Neural cell (in vitro differentiated cells): Measurements from ENCODE around the gene OR5A2. TPM values are rescaled to one million over a fixed set of nuclear protein-coding genes. Genes with fewer than 3 reads are reported as not detected.

ENCODE experiments used
- H2AFZ ChIP-seq: fragments of 200-600, 300-800 bp; sonication (generic), shearing (Covaris generic); 2 replicates; pipeline ENCODE4 v1.6.0; 2014; ENCODE audit warnings: low read depth, mild to moderate bottlenecking, antibody characterized with exemption, low read length, moderate library complexity
- H3F3A ChIP-seq: fragments of 200-600 bp; shearing (Covaris generic); 2 replicates; pipeline ENCODE4 v1.6.1; 2016; ENCODE audit warnings: mild to moderate bottlenecking, moderate library complexity, mixed read lengths, antibody characterized with exemption, low read length; ENCODE audit not compliant: insufficient read depth, poor library complexity, severe bottlenecking
- H3K27ac ChIP-seq: fragments of 200-600, 300-800 bp; sonication (generic), shearing (Covaris generic); 2 replicates; pipeline ENCODE4 v1.5.1; 2014; ENCODE audit warnings: mild to moderate bottlenecking, low read length, moderate library complexity
- H3K27me3 ChIP-seq: fragments of 300-800, 200-600 bp; sonication (generic), shearing (Covaris generic); 2 replicates; pipeline ENCODE4 v1.6.0; 2014; ENCODE audit warnings: mild to moderate bottlenecking, low read depth, low read length, moderate library complexity; ENCODE audit not compliant: insufficient read depth
- H3K36me3 ChIP-seq: fragments of 300-800, 200-600 bp; sonication (generic), shearing (Covaris generic); 2 replicates; pipeline ENCODE4 v1.5.1; 2014; ENCODE audit warnings: mild to moderate bottlenecking, antibody characterized with exemption, low read length, moderate library complexity; ENCODE audit not compliant: insufficient read depth
- H3K4me2 ChIP-seq: fragments of 300-800, 200-600 bp; sonication (generic), shearing (Covaris generic); 2 replicates; pipeline ENCODE4 v1.6.0; 2014; ENCODE audit warnings: mild to moderate bottlenecking, low read length
- H3K4me3 ChIP-seq: fragments of 300-800, 200-600 bp; sonication (generic), shearing (Covaris generic); 2 replicates; pipeline ENCODE4 v1.5.1; 2014; ENCODE audit warnings: mild to moderate bottlenecking, low read length, moderate library complexity
- H3K79me2 ChIP-seq: fragments of 200-600 bp; shearing (Covaris generic); replicated peaks from 2 replicates; pipeline ENCODE4 v1.6.0; 2014; ENCODE audit warnings: mild to moderate bottlenecking, low read length, moderate library complexity; ENCODE audit not compliant: insufficient read depth
- H3K9ac ChIP-seq: fragments of 300-800, 200-600 bp; sonication (generic), shearing (Covaris generic); 2 replicates; pipeline ENCODE4 v1.6.1; 2016; ENCODE audit warnings: mild to moderate bottlenecking, low read length, mixed read lengths
- H3K9me2 ChIP-seq: fragments of 200-600 bp; shearing (Covaris generic); 2 replicates; pipeline ENCODE4 v1.6.1; 2016; ENCODE audit warnings: mild to moderate bottlenecking, low read length, mixed read lengths; ENCODE audit not compliant: insufficient read depth
- H3K9me3 ChIP-seq: fragments of 200-600, 300-800 bp; sonication (generic), shearing (Covaris generic); 2 replicates; pipeline ENCODE4 v1.6.1; 2016; ENCODE audit warnings: mild to moderate bottlenecking, mixed run types, low read length, moderate library complexity, mixed read lengths
- H4K20me1 ChIP-seq: fragments of 200-600 bp; shearing (Covaris generic); 2 replicates; pipeline ENCODE4 v1.6.1; 2016; ENCODE audit warnings: mild to moderate bottlenecking, mixed run types; ENCODE audit not compliant: insufficient read depth
- EP300 ChIP-seq: fragments of 450-650 bp; conservative IDR thresholded peaks from 2 replicates; pipeline ENCODE4 v1.6.1; 2014; ENCODE audit warnings: antibody characterized with exemption, mild to moderate bottlenecking, moderate library complexity; ENCODE audit not compliant: poor library complexity, severe bottlenecking
- EZH2 ChIP-seq: fragments of 200-600, 300-800 bp; shearing (Covaris generic), sonication (generic); IDR thresholded peaks from 2 replicates; pipeline ENCODE4 v1.6.1; 2014; ENCODE audit warnings: antibody characterized with exemption, low read length, borderline replicate concordance, mild to moderate bottlenecking; ENCODE audit not compliant: insufficient read depth, poor library complexity, severe bottlenecking
- MXI1 ChIP-seq: fragments of 450-650 bp; conservative IDR thresholded peaks from 2 replicates; pipeline ENCODE4 v1.6.1; 2014; ENCODE audit warnings: antibody characterized with exemption, mild to moderate bottlenecking; ENCODE audit not compliant: poor library complexity, severe bottlenecking
- POLR2AphosphoS5 ChIP-seq: IDR thresholded peaks from 2 replicates; pipeline ENCODE4 v1.6.1; 2012
- RAD21 ChIP-seq: fragments of 450-650 bp; conservative IDR thresholded peaks from 2 replicates; pipeline ENCODE4 v1.6.1; 2014; ENCODE audit warnings: antibody characterized with exemption, mild to moderate bottlenecking, moderate library complexity
- REST ChIP-seq: IDR thresholded peaks from 2 replicates; pipeline ENCODE4 v1.6.1; 2012; ENCODE audit warnings: borderline replicate concordance
- SMC3 ChIP-seq: fragments of 450-650 bp; conservative IDR thresholded peaks from 2 replicates; pipeline ENCODE4 v1.6.1; 2014; ENCODE audit warnings: antibody characterized with exemption, mild to moderate bottlenecking, moderate library complexity; ENCODE audit not compliant: poor library complexity
- TAF1 ChIP-seq: IDR thresholded peaks from 2 replicates; pipeline ENCODE4 v1.6.1; 2012; ENCODE audit warnings: low read depth
- polyA plus RNA-seq: library from polyadenylated mRNA; depleted of rRNA; stranded (reverse); fragments of >200 nt; gene quantifications from 2 replicates; pipeline ENCODE4 v1.2.3, GENCODE V29; 2014
- TF ChIP-seq, protein P1 (sequence below): fragments of 450-650 bp; IDR thresholded peaks from 2 replicates; pipeline ENCODE4 v1.5.1; 2014; ENCODE audit warnings: antibody characterized with exemption, mild to moderate bottlenecking, moderate library complexity; ENCODE audit not compliant: poor library complexity, severe bottlenecking

OR5A2 gene
- polyA plus RNA-seq, 1 donor from 2014 or later: not detected

DNA sequence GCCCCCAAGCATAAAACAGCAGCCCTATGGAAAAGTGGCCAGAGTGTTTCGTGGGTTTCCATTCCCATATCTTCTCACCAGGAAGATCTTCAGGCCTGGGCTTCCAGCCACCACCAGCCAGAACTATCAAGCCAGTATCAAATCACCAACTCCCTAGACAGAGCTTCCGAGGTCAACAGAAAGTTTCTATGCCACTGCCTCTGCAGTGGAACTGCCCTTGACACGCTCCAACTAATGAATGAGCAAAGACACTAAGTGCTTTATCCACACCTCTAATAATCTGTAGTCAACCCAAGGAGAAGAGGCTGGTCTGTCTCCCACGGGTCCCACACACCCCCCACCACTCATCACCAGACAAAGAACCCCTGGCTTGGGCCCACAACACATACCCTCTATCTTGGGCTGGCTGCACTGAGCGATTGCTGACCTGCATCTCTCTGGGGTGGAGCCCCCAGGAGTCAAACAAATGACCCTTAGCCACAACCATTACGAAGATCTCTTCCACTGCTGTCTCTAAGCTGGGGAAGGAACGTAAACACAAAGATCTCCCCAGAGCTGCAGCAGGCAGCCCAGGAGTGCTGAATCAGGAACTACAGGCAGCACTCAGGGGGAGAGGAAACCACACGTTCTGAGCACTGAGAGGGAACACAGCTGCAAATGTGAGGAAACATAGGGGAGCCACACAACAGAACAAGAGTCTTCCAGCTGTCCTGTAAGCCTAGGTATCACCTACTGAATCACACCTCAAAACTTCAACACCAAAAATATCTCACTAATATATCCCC is 57.8 kb downstream of the OR5A2 start:
- no peaks in the 10 kb centered on the region for H3F3A ChIP-seq
- H3K4me2 ChIP-seq: no peak overlapping the region
- H3K79me2 ChIP-seq: no peaks in the 10 kb centered on the region
- H4K20me1 ChIP-seq: no peaks in the 10 kb centered on the region
- TF ChIP-seq REST (no peak), MXI1 (no peak), SMC3 (no peak), POLR2AphosphoS5 (no peak), EP300 (no peak), RAD21 (no peak), TAF1 (no peak), EZH2 (no peak)
- TF ChIP-seq, protein P1, sequence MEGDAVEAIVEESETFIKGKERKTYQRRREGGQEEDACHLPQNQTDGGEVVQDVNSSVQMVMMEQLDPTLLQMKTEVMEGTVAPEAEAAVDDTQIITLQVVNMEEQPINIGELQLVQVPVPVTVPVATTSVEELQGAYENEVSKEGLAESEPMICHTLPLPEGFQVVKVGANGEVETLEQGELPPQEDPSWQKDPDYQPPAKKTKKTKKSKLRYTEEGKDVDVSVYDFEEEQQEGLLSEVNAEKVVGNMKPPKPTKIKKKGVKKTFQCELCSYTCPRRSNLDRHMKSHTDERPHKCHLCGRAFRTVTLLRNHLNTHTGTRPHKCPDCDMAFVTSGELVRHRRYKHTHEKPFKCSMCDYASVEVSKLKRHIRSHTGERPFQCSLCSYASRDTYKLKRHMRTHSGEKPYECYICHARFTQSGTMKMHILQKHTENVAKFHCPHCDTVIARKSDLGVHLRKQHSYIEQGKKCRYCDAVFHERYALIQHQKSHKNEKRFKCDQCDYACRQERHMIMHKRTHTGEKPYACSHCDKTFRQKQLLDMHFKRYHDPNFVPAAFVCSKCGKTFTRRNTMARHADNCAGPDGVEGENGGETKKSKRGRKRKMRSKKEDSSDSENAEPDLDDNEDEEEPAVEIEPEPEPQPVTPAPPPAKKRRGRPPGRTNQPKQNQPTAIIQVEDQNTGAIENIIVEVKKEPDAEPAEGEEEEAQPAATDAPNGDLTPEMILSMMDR: no peak
- no peak overlapping the region for H3K4me3 ChIP-seq
- no peaks in the 10 kb centered on the region for H3K9me3 ChIP-seq
- H2AFZ ChIP-seq: no peak overlapping the region
- no peak overlapping the region for H3K27ac ChIP-seq
- no peak overlapping the region for H3K9ac ChIP-seq
- H3K9me2 ChIP-seq: no peaks in the 10 kb centered on the region
- no peaks in the 10 kb centered on the region for H3K27me3 ChIP-seq
- no peaks in the 10 kb centered on the region for H3K36me3 ChIP-seq

Other genes starting within 250 kb of the OR5A2 start
- gene MPEG1, start 213.5 kb downstream of the OR5A2 start, polyA plus RNA-seq: 0.21 TPM in 1 of 2 replicates, not detected in the other
- not detected in 2 replicates for gene OR5AN1, start 67.5 kb downstream of the OR5A2 start, polyA plus RNA-seq
- gene OR5A1, start 10.1 kb upstream of the OR5A2 start, polyA plus RNA-seq: not detected in 2 replicates
- gene OR4D6, start 30.5 kb upstream of the OR5A2 start, polyA plus RNA-seq: not detected in 2 replicates
- not detected in 2 replicates for gene OR4D10, start 46.9 kb upstream of the OR5A2 start, polyA plus RNA-seq
- 1.6 TPM in 1 of 2 replicates, not detected in the other for gene OR4D11, start 77.2 kb upstream of the OR5A2 start, polyA plus RNA-seq
- not detected in 2 replicates for gene OR4D9, start 85.1 kb upstream of the OR5A2 start, polyA plus RNA-seq
- 24.4 and 25.7 TPM in 2 replicates for gene OSBP, start 189.4 kb upstream of the OR5A2 start, polyA plus RNA-seq
- gene PATL1, start 242.6 kb upstream of the OR5A2 start, polyA plus RNA-seq: 3.2 and 3.4 TPM in 2 replicates